DND-41 (cell line): Measurements from ENCODE around the gene CD109.

Source experiments
- CTCF ChIP-seq: IDR thresholded peaks from 2 replicates; pipeline ENCODE4 v1.5.1; 2012; ENCODE audit warnings: borderline replicate concordance, low read length, moderate library complexity, mild to moderate bottlenecking; ENCODE audit not compliant: poor library complexity, severe bottlenecking; ENCODE audit errors: extremely low read depth
- EZH2 ChIP-seq: IDR thresholded peaks from 3 replicates; pipeline ENCODE4 v1.6.1; 2012; ENCODE audit warnings: borderline replicate concordance, low read depth, mild to moderate bottlenecking, moderate library complexity, low read length, inconsistent platforms; ENCODE audit not compliant: severe bottlenecking

GRCh38 chr6:73830119-73830518 lies 134.1 kb downstream of the CD109 start:
- TF ChIP-seq EZH2 (no peak), CTCF (no peak)
